A673 (cell line): ENCODE results near the gene RUNX2. TPM values are rescaled to one million over a fixed set of nuclear protein-coding genes. Genes with fewer than 3 reads are reported as not detected.

Experiments used
- BruUV-seq: library from RNA; stranded (reverse); fragments of 400-500 nt; replicated peaks from 2 replicates; lab custom pipeline; 2021; lab: Mats Ljungman, UMichigan
- CTCF ChIA-PET: fragments of 300-600 bp; sonication (Branson Sonifier 250); formaldehyde crosslinking; loops from one replicate; lab custom pipeline; 2022; ENCODE audit warnings: antibody characterized with exemption; lab: Charles Lee
- POLR2A ChIA-PET: fragments of 300-600 bp; sonication (Branson Sonifier 250); formaldehyde crosslinking; loops from one replicate; lab custom pipeline; 2022; ENCODE audit warnings: antibody characterized with exemption; ENCODE audit not compliant: low non-redundant PET; lab: Charles Lee
- DNase-seq: peaks from one replicate; pipeline ENCODE4 v3.0.0-alpha.2; 2015; ENCODE audit warnings: low spot score
- H3K27ac ChIP-seq: fragments of 200-600 bp; sonication (generic); 2 replicates; pipeline ENCODE4 v1.5.1; 2016; ENCODE audit warnings: mixed run types, low read depth, mild to moderate bottlenecking, mixed read lengths, antibody characterized with exemption, low read length; ENCODE audit not compliant: poor library complexity, severe bottlenecking
- H3K27me3 ChIP-seq: fragments of 200-600 bp; sonication (generic); replicated peaks from 2 replicates; pipeline ENCODE4 v1.6.1; 2017; ENCODE audit warnings: mixed run types, low read depth, mild to moderate bottlenecking, mixed read lengths, antibody characterized with exemption, low read length; ENCODE audit not compliant: insufficient read depth, poor library complexity
- H3K36me3 ChIP-seq: fragments of 200-600 bp; sonication (generic); 2 replicates; pipeline ENCODE4 v1.6.1; 2016; ENCODE audit warnings: mixed run types, mild to moderate bottlenecking, mixed read lengths, antibody characterized with exemption, low read length; ENCODE audit not compliant: insufficient read depth, poor library complexity, severe bottlenecking
- H3K4me1 ChIP-seq: fragments of 200-600 bp; sonication (generic); 2 replicates; pipeline ENCODE4 v1.6.1; 2017; ENCODE audit warnings: mixed run types, mild to moderate bottlenecking, mixed read lengths, antibody characterized with exemption, low read length; ENCODE audit not compliant: insufficient read depth, poor library complexity, severe bottlenecking
- H3K4me3 ChIP-seq: fragments of 200-600 bp; sonication (generic); 2 replicates; pipeline ENCODE4 v1.5.1; 2016; ENCODE audit warnings: low read depth, mixed run types, mild to moderate bottlenecking, mixed read lengths, low read length; ENCODE audit not compliant: poor library complexity, severe bottlenecking
- H3K9me3 ChIP-seq: fragments of 200-600 bp; sonication (generic); 2 replicates; pipeline ENCODE4 v1.6.1; 2016; ENCODE audit warnings: mixed run types, low read depth, mild to moderate bottlenecking, mixed read lengths, antibody characterized with exemption, low read length; ENCODE audit not compliant: poor library complexity, severe bottlenecking
- EZH2 ChIP-seq: fragments of 200-600 bp; sonication (generic); IDR thresholded peaks from 2 replicates; pipeline ENCODE4 v1.6.1; 2017; ENCODE audit warnings: borderline replicate concordance, low read depth, mild to moderate bottlenecking, mixed read lengths, antibody characterized with exemption, low read length; ENCODE audit not compliant: poor library complexity, severe bottlenecking
- intact Hi-C: fragments of 100-400 bp; cut with micrococcal nuclease; formaldehyde crosslinking; loops from one replicate; pipeline ENCODE4 v1.10.0; 2022; ENCODE audit not compliant: unreplicated experiment
- total RNA-seq: library from RNA; stranded (reverse); gene quantifications from 2 replicates; pipeline ENCODE4 v1.2.3, GENCODE V29; 2021
- TF ChIP-seq, protein P1 (sequence below): fragments of 300-800, 200-600 bp; sonication (generic); conservative IDR thresholded peaks from 2 replicates; pipeline ENCODE4 v1.5.1; 2017; ENCODE audit warnings: low read depth, mild to moderate bottlenecking, antibody characterized with exemption, low read length, moderate library complexity, mixed read lengths

The RUNX2 gene
- total RNA-seq, 1 experiment from 2014 or later = 4.9 TPM

- BruUV-seq = no TSS peak
- Histone ChIP-seq H3K9me3 (no peaks in the 10 kb centered on the region), H3K36me3 (no peaks in the 10 kb centered on the region), H3K27ac (no peak overlapping the region), H3K27me3 (no peaks in the 10 kb centered on the region), H3K4me3 (no peak overlapping the region), H3K4me1 (no peaks in the 10 kb centered on the region)
- POLR2A ChIA-PET = interaction anchor here (0.6 kb wide), 1 partner anchor 14 kb away, joined by 4 read pairs; no protein-coding TSS in a partner anchor
- intact Hi-C loops = no loop called here
- TF ChIP-seq, protein P1, sequence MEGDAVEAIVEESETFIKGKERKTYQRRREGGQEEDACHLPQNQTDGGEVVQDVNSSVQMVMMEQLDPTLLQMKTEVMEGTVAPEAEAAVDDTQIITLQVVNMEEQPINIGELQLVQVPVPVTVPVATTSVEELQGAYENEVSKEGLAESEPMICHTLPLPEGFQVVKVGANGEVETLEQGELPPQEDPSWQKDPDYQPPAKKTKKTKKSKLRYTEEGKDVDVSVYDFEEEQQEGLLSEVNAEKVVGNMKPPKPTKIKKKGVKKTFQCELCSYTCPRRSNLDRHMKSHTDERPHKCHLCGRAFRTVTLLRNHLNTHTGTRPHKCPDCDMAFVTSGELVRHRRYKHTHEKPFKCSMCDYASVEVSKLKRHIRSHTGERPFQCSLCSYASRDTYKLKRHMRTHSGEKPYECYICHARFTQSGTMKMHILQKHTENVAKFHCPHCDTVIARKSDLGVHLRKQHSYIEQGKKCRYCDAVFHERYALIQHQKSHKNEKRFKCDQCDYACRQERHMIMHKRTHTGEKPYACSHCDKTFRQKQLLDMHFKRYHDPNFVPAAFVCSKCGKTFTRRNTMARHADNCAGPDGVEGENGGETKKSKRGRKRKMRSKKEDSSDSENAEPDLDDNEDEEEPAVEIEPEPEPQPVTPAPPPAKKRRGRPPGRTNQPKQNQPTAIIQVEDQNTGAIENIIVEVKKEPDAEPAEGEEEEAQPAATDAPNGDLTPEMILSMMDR = no peak
- TF ChIP-seq EZH2 = no peak
- no peak for DNase-seq
- CTCF ChIA-PET = no interaction called here
Measured at GRCh38 chr6:45310118-45310788, 17.9 kb upstream of the RUNX2 start.

- Histone ChIP-seq H3K27ac (no peak overlapping the region), H3K27me3 (no peaks in the 10 kb centered on the region), H3K9me3 (peaks cover 5% of the 10 kb centered on the region), H3K4me1 (no peaks in the 10 kb centered on the region), H3K36me3 (no peaks in the 10 kb centered on the region), H3K4me3 (no peak overlapping the region)
- intact Hi-C loops = no loop called here
- ChIA-PET POLR2A (no interaction called here), CTCF (no interaction called here)
- no TSS peak for BruUV-seq
- no peak for DNase-seq
- no peak for TF ChIP-seq EZH2
- TF ChIP-seq, protein P1 = no peak
Measured at GRCh38 chr6:45314146-45314545, 14.0 kb upstream of the RUNX2 start.

GRCh38 chr6:45320349-45320748 lies 7.8 kb upstream of the RUNX2 start:
- peaks cover 18% of the 10 kb centered on the region for H3K4me1 ChIP-seq
- H3K27me3 ChIP-seq = no peaks in the 10 kb centered on the region
- no TSS peak for BruUV-seq
- no peaks in the 10 kb centered on the region for H3K36me3 ChIP-seq
- peaks cover 5% of the 10 kb centered on the region for H3K9me3 ChIP-seq
- H3K27ac ChIP-seq = no peak overlapping the region
- H3K4me3 ChIP-seq = no peak overlapping the region
- ChIA-PET CTCF (no interaction called here), POLR2A (no interaction called here)
- TF ChIP-seq EZH2 = no peak
- TF ChIP-seq, protein P1 = no peak
- DNase-seq = no peak
- intact Hi-C loops = no loop called here
